Choroid plexus epithelial cell (primary cell): ENCODE data around the gene ATG7.

Source experiments
- DNase-seq: peaks from one replicate; pipeline ENCODE4 v3.0.0-alpha.2; 2010; ENCODE audit warnings: low read depth
- H3K4me3 ChIP-seq: 2 replicates; pipeline ENCODE4 v1.5.1; 2011; ENCODE audit warnings: low read depth, mild to moderate bottlenecking, control low read depth, low read length, moderate library complexity
- CTCF ChIP-seq: conservative IDR thresholded peaks from 2 replicates; pipeline ENCODE4 v1.5.1; 2011; ENCODE audit warnings: low read depth, mild to moderate bottlenecking, control low read depth, inconsistent platforms, low read length, moderate library complexity

The ATG7 gene

GRCh38 chr3:11532931-11533391 is 260.8 kb downstream of the ATG7 start:
- DNase-seq = peak; percentile 94
- H3K4me3 ChIP-seq = no peak overlapping the region
- peak; percentile 0 for TF ChIP-seq CTCF

- no peak for DNase-seq
- TF ChIP-seq CTCF = no peak
- H3K4me3 ChIP-seq = no peak overlapping the region
Measured at GRCh38 chr3:11534011-11534792, 262.0 kb downstream of the ATG7 start.

DNA sequence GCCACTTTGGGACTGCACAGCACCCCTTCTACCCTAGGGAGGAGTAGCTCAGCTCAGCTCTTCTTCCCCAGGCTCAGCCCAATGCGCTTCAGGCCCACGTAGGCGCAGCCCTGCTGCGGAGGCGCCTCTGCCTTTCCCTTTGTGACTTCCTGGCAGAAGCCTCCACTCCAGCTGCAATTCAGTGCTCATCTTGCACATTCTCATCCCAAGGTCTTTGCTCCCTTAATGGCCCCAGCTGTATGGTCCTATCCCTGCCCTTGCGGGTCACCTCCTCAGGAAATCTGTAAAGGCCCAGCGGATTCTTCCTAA is 262.6 kb downstream of the ATG7 start:
- no peak overlapping the region for H3K4me3 ChIP-seq
- no peak for DNase-seq
- no peak for TF ChIP-seq CTCF

DNA sequence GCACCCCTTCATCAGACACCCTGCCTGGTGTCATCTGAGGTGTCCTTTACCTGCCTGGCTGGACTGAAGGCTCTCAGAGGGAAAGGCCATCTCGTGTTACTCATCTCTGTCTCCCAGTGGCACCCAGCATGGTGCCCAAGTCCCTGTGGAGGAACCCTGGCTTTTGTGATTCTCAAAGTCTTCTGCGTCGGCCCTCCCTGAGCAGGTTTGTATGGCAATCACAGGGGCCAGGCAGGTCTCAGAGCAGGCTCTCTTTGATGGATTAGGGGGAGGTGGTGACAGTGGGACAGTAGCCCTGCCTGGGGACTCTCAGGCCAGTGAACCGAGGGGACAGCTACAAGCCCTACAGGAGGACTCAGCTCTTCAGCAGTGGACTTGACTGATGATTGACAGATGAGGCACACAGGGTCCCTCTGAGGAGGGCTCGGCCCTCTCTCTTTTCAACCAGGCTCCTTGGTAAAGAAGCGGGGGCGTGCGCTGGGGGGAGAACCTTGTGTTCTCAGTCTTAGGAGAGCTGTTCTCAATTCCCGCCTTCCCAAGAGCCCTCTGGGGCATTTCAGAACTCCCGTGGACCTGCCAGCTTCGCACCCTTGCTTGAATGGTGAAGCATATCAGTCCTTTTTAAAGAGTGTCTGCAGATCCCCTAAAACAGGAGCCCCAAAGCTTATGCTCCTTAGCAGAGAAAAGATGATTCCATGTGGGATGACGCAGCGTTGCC is 263.2 kb downstream of the ATG7 start:
- no peak for TF ChIP-seq CTCF
- no peak for DNase-seq
- H3K4me3 ChIP-seq = no peak overlapping the region

DNA sequence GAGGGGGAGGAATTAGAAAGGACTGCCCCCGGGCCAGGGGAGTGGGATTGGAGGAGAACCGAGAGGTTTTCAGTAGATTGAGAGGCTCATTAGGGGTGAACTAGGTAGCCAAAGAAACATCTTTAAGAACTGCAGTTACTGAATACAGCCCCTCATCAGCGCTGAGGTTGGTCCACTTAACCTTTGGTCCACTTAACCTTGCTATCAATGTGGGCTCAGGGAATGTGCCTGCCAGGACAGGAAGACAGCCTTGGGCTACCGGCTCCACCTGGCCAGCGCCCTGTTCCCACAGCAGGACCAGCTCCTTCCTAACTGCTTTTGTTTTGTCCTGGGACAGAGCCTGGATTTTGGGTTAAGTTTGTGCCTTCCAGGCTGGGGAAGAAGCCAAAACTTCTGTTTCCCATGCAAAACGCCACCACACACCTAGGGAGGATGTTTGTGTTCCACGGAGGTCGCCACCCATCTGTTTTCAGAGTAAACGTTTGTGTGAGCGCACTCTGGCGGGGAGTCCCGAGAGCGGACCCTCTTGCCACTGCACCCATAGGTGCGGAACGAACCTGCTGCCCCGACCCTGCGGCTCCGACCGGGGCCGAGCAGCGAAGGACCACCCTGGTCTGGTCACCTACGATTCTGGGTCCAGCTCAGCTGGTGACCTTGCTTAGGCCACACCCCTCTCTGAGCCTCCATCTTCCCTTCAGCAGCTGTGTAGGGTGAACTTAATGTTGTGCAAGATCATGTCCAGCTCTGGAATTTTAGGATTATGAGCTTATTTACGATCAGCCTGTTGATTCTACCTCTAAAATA is 264.1 kb downstream of the ATG7 start:
- TF ChIP-seq CTCF = no peak
- no peak for DNase-seq

GRCh38 chr3:11536936-11537612 is 264.9 kb downstream of the ATG7 start:
- no peak overlapping the region for H3K4me3 ChIP-seq
- no peak for DNase-seq
- TF ChIP-seq CTCF = no peak

More for the DNA sequence above, 264.1 kb downstream of the ATG7 start:
- H3K4me3 ChIP-seq = no peak overlapping the region
